Parathyroid adenoma (tissue), 2 donors: ENCODE measurements around the gene PTPRM.

ENCODE experiments used
- H2AFZ ChIP-seq: fragments of 300-600 bp; sonication (generic); one replicate; pipeline ENCODE4 v1.7.0; 2017; ENCODE audit warnings: antibody characterized with exemption, mild to moderate bottlenecking
- H3K27ac ChIP-seq: fragments of 300-600 bp; sonication (generic); one replicate; pipeline ENCODE4 v1.7.0; 2017
- H3K27me3 ChIP-seq: fragments of 300-600 bp; sonication (generic); one replicate; pipeline ENCODE4 v1.7.0; 2017; ENCODE audit warnings: low read length; ENCODE audit not compliant: control insufficient read depth, insufficient read depth
- H3K36me3 ChIP-seq: fragments of 300-600 bp; sonication (generic); one replicate; pipeline ENCODE4 v1.7.0; 2017; ENCODE audit warnings: low read length; ENCODE audit not compliant: control insufficient read depth, insufficient read depth
- H3K4me1 ChIP-seq: fragments of 300-600 bp; sonication (generic); one replicate; pipeline ENCODE4 v1.7.0; 2017; ENCODE audit warnings: control low read depth
- H3K4me2 ChIP-seq: fragments of 300-600 bp; sonication (generic); one replicate; pipeline ENCODE4 v1.7.0; 2017; ENCODE audit warnings: low read length
- H3K4me3 ChIP-seq: fragments of 300-600 bp; sonication (generic); one replicate; pipeline ENCODE4 v1.7.0; 2017; ENCODE audit warnings: low read depth, low read length
- H3K79me2 ChIP-seq: fragments of 300-600 bp; sonication (generic); one replicate; pipeline ENCODE4 v1.7.0; 2017; ENCODE audit warnings: control low read depth
- H3K9ac ChIP-seq: fragments of 300-600 bp; sonication (generic); one replicate; pipeline ENCODE4 v1.7.0; 2017; ENCODE audit warnings: mild to moderate bottlenecking
- H3K9me3 ChIP-seq: fragments of 300-600 bp; sonication (generic); one replicate; pipeline ENCODE4 v1.7.0; 2017; ENCODE audit warnings: low read length; ENCODE audit not compliant: control insufficient read depth
- TF ChIP-seq, protein P1 (sequence below): fragments of 300-600 bp; sonication (generic); IDR thresholded peaks from one replicate; pipeline ENCODE4 v1.7.0; 2017; ENCODE audit warnings: antibody characterized with exemption, mild to moderate bottlenecking
- donor health status: primary hyperparathyroidism.

Gene PTPRM

DNA sequence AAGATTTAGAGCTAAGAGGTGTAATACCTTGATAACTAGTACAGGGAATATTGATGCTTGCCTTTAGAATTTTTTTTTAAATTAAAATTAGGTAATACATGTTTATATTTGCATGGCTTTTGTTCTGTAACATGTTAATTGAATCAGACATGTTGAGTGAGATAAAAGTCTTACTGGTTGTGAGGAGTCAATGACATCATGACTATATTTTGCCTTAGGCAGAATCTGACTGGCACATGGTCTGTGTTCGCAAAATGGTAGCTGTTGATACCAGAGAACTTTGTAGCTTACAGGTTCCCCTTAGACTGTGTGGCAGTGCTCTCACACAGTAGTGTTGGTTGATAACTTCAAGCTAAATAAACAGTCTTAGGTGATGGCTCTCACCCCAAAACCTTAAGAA, 199.7 kb downstream of the PTPRM start:
- peaks cover 4% of the 10 kb centered on the region for H3K79me2 ChIP-seq
- H3K9me3 ChIP-seq: no peaks in the 10 kb centered on the region
- H3K4me2 ChIP-seq: no peak overlapping the region
- no peak overlapping the region for H3K9ac ChIP-seq
- H3K27ac ChIP-seq: no peak overlapping the region
- TF ChIP-seq, protein P1, sequence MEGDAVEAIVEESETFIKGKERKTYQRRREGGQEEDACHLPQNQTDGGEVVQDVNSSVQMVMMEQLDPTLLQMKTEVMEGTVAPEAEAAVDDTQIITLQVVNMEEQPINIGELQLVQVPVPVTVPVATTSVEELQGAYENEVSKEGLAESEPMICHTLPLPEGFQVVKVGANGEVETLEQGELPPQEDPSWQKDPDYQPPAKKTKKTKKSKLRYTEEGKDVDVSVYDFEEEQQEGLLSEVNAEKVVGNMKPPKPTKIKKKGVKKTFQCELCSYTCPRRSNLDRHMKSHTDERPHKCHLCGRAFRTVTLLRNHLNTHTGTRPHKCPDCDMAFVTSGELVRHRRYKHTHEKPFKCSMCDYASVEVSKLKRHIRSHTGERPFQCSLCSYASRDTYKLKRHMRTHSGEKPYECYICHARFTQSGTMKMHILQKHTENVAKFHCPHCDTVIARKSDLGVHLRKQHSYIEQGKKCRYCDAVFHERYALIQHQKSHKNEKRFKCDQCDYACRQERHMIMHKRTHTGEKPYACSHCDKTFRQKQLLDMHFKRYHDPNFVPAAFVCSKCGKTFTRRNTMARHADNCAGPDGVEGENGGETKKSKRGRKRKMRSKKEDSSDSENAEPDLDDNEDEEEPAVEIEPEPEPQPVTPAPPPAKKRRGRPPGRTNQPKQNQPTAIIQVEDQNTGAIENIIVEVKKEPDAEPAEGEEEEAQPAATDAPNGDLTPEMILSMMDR: no peak
- H3K4me3 ChIP-seq: no peak overlapping the region
- no peaks in the 10 kb centered on the region for H3K4me1 ChIP-seq
- no peaks in the 10 kb centered on the region for H3K36me3 ChIP-seq
- H3K27me3 ChIP-seq: no peaks in the 10 kb centered on the region
- H2AFZ ChIP-seq: no peak overlapping the region

DNA sequence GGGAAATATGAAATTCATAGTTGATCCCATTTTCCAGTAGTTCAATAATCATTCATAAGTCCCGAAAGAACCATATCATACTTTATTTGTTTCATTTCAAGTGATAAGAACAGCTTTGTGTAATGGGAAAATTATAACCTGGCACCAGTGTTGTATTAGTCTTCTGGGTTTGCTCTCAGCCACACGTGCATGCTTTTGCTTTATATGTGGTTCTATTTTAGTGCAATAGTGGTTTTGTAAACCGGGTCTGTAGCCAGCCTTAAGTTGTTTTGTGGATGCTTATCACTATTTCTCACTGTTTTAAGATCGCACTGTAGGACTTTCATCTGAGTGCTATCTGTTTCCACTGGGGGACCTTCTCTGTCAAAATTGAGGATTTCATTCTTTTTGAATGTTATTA, 203.8 kb downstream of the PTPRM start:
- H2AFZ ChIP-seq: no peak overlapping the region
- no peak overlapping the region for H3K9ac ChIP-seq
- no peaks in the 10 kb centered on the region for H3K27me3 ChIP-seq
- no peak overlapping the region for H3K4me3 ChIP-seq
- TF ChIP-seq, protein P1: no peak
- no peak overlapping the region for H3K27ac ChIP-seq
- H3K9me3 ChIP-seq: no peaks in the 10 kb centered on the region
- no peaks in the 10 kb centered on the region for H3K4me1 ChIP-seq
- no peaks in the 10 kb centered on the region for H3K36me3 ChIP-seq
- H3K79me2 ChIP-seq: peaks cover 4% of the 10 kb centered on the region
- no peak overlapping the region for H3K4me2 ChIP-seq

DNA sequence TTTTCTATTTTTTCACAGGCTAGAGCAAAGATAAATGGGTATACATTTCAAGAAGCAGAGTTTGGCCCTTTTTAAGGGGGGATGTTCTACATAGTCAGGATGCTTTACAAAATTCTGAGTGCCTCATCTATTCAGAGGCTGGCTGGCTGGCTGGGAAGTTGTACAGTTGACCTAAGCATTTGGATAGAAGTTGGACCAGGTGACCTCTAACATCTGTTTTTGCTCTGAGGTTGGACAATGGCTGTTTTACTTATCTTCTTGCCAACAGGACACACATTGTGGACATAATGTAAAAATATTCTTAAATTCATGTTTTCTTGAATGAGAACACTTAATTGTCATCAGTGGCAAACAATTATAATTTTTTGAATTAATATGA, 205.4 kb downstream of the PTPRM start:
- no peak overlapping the region for H3K27ac ChIP-seq
- H3K27me3 ChIP-seq: no peaks in the 10 kb centered on the region
- TF ChIP-seq, protein P1: no peak
- H3K4me3 ChIP-seq: no peak overlapping the region
- no peak overlapping the region for H3K9ac ChIP-seq
- no peaks in the 10 kb centered on the region for H3K79me2 ChIP-seq
- no peaks in the 10 kb centered on the region for H3K4me1 ChIP-seq
- no peaks in the 10 kb centered on the region for H3K9me3 ChIP-seq
- H3K36me3 ChIP-seq: no peaks in the 10 kb centered on the region
- no peak overlapping the region for H3K4me2 ChIP-seq
- no peak overlapping the region for H2AFZ ChIP-seq

DNA sequence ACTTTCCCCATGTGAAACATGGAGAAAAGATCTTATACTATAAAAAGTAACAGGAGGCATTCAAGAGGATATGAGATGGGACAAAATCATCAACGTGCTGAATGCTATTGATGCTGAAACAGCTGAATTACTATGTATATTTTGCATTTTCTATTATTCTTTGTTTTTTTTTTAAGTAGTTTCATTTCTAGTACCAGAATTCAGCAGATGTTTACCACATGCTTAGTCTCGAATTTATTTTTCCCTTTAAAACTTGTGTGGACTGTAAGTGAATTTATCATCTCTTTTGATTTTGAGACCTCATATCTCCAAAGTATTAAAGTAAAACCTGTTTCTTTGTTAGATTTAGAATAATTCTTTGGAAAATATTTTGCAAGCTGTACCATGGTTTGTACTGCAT, 205.8 kb downstream of the PTPRM start:
- Histone ChIP-seq H3K27me3 (no peaks in the 10 kb centered on the region), H3K9me3 (no peaks in the 10 kb centered on the region), H3K79me2 (no peaks in the 10 kb centered on the region), H3K4me1 (no peaks in the 10 kb centered on the region), H3K4me2 (no peak overlapping the region), H3K4me3 (no peak overlapping the region), H3K36me3 (no peaks in the 10 kb centered on the region), H2AFZ (no peak overlapping the region), H3K9ac (no peak overlapping the region), H3K27ac (no peak overlapping the region)
- TF ChIP-seq, protein P1: no peak

DNA sequence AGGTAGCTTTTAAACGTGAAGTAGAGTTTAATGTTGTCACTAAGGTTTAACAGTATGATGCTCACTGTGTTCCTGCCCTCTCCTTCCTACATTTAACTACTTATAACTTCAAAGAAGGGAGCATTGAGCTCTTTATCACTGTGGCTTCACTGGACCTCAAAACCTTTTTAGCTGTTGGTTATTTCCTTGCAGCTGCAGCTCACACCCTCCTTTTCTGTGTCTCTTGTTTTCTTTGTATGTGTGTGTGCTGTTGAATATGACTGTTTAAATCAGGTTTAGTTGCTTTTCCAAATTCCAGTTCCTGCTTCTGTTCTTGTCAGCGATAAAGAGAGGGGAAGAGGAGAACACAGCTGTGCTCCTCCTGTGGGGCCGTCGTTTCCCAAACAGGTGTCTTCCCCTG, 208.0 kb downstream of the PTPRM start:
- Histone ChIP-seq H3K36me3 (no peaks in the 10 kb centered on the region), H3K4me2 (no peak overlapping the region)
- TF ChIP-seq, protein P1: no peak

More for the DNA sequence above, 208.0 kb downstream of the PTPRM start:
- H3K9ac ChIP-seq: no peak overlapping the region
- H3K27ac ChIP-seq: no peak overlapping the region
- H3K27me3 ChIP-seq: no peaks in the 10 kb centered on the region
- no peaks in the 10 kb centered on the region for H3K4me1 ChIP-seq
- H3K79me2 ChIP-seq: no peaks in the 10 kb centered on the region
- H2AFZ ChIP-seq: no peak overlapping the region
- no peak overlapping the region for H3K4me3 ChIP-seq
- no peaks in the 10 kb centered on the region for H3K9me3 ChIP-seq
